GM18519 (cell line): ENCODE measurements around the gene PLEKHG3.

Source experiments
- ATAC-seq: cut with Tn5 transposase; IDR thresholded peaks from one replicate; pipeline ENCODE4 v1.9.1; 2021; ENCODE audit warnings: mild to moderate bottlenecking, moderate library complexity; ENCODE audit not compliant: unreplicated experiment, low FRiP score

PLEKHG3 gene

DNA sequence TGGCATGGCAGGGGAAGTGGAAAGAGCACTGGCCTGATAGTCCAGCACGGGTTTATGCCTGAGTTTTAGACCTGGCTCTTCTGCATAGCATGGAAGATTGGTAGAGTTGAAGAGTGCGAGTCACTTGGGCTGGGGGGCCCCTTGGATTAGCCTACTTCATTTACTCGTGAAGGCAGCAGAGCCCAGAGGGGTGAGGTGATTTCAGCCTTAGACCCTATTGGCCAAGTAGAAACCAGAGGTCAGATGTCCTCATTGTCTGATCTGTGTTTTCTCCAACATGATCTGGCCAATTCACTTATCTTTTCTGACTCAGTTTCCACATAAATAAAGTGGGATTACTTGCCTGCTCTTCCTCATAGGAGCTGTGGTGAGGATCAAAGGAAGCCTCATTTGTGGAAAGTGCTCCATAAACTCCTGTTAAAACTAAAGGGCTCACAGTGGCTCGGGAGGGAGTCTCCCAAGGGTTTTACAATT is 1.9 kb downstream of the PLEKHG3 start:
- ATAC-seq: no peak

DNA sequence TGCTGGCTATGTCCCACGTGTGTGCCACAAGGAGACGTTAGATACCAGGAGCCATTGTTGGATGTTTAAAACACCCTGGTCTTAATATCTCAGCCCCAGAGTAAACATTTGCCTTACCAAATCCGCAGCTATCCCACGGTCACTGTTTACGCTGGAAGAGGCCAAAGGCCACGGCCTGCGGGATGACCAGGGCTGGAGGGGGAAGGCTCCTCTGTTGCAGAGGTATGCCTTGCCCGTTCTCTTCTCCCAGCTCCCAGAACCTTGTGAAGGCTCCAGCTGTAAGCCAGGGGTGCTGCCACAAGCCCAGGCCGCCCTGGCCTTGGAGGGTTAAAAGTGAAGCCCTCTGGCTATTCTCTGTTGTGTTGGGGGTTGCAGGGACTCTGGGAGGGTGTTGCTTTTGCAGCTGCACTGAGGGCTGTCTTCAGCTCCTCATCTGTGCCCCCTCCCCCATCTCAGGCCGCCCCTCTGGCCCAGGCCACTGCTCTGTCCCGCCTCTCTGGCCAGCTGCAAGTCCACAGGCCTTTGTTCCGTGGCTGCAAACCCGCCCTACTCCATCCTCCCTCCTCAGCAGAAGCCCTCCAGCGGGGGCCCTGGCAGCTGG is 2.5 kb downstream of the PLEKHG3 start:
- no peak for ATAC-seq

DNA sequence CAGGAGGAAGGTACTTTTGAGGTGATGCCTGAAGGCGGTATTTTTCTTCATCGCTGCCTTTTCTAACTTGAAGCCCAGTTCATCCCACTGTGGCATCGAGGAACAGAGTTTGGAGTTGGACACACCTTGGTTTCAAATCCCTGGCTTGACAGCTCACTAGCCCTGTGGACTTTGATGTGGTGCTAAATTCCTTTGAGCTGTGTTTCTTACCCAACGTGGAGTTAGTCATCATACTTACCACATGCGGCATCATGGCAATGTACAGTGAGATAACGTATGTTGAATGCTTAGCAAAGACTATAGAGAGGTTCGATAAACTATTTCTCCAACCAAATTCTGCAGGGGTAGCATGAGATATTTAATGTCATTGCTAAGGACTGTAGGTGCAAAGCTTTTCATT is 3.4 kb downstream of the PLEKHG3 start:
- ATAC-seq: no peak

DNA sequence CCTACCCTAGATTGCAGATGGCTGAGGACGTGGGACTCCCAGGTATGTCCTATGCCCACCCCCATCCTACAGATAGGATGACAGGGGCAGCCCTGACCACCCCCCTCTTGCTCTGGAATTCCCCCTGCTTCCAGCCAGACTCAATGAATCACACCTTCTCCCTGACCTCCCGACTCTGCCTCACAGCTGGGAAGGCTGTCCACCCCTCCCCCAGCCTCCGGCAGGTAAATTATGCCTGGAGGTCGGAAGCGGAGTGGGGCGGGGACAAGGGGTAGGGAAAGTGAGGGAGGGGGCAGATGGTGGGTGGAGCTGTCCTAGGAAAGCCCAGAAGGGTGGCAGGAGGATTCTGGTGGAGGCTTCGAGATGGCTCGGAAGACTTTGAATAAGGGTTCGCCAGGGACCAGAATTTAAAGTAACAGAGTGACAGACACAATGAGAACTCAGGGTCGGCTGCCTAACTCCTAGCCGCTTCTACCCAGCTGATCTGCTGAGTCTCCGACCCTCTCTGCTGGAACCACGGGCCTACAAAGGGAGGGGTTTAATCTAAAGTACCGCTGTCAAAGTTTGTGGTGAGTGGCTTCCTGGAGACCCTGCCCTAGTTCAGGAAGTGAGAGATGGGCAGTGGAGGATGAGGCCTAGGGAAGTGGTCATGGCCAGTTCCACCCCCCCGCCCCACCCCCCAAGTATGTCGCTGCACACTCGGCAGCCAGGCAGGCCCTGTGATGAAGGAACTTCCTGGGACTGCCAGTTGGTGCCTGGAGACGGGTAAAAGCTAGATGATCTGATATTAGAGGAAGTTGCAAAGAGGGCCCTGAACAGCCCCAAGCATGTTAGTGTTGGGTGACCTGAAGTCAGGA is 4.2 kb downstream of the PLEKHG3 start:
- no peak for ATAC-seq

DNA sequence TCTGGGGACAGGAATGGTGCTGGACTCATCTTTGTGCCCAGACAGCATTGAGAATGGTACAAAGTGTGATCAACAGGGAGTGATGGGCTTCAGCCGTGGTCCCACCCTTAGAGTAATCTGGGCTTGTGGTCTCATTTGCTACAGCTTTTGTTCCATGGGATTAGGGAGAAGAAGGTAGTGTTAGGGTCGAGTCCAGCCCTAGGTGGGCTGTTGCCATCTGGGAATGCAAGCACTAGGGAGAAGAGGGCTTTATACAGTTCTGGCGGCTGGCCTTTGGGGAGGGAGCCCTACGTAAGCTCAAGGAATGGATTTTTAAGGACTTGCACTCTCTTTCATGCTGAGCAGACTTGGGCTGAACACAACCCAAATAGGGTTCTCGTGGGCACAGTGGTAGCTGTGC is 4.9 kb downstream of the PLEKHG3 start:
- no peak for ATAC-seq

DNA sequence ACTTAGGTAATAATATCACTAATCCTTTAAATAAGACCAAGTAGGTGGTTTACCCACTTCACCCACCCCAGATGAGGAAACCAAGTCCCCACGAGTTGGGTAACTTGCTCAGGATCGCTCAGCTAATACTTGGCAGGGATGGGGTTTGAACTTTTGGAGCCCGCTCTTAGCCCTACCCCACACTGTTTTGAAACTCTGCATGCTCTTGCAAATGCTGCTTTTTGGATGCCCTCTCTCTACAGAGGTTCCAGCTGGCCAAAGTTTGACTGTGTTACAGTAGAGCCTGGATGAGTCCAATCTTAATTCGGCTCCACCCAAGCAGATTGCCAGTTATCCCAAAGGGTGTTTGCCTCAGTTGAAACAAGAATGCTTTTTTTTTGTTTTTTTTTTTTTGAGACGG is 6.8 kb downstream of the PLEKHG3 start:
- ATAC-seq: no peak

DNA sequence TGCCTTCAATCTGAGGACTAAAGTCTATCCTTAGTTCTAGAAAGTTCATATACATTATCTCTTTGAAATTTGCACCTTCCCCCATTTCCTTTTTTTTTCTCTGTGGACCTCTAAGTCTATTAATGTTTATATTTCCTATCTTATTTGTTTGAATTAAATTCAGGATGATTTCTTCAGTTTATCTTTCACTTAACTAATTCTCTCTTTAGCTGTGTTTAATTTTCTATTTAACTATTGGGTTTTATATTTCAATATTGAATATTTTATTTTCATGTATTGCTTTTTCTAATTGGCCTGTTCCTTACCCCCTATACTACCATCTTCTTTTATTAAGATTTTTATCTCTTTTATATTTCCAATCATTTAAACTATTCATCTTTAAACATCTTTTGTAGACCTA is 9.5 kb downstream of the PLEKHG3 start:
- ATAC-seq: no peak

DNA sequence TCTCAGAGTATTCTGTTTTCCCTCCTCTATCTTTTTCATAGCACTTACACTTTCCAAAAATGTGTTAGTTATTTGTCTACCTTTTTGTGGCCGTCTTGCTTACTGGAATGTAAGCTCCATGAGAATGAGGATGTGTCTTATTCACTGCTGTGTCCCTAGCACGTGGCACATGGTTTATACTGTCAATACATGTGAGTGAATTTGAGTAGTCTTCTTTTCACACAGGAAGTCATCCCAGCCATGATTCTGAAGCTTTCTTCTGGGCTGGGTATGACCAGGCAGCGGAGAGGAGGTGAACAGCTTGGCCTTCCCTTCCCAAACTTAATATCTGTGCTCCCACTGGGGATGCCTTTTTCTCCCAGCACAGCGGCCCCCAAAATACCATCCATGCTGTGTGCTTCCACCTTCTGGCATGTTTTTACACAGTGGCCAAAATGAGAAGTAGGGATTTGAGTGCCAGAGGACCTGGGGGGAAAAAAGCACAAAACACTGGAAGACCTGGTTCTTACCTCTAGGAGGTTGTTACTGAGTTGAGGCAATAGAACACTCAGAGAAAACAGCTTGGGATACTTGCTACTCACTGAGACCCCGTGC is 10.3 kb downstream of the PLEKHG3 start:
- no peak for ATAC-seq

DNA sequence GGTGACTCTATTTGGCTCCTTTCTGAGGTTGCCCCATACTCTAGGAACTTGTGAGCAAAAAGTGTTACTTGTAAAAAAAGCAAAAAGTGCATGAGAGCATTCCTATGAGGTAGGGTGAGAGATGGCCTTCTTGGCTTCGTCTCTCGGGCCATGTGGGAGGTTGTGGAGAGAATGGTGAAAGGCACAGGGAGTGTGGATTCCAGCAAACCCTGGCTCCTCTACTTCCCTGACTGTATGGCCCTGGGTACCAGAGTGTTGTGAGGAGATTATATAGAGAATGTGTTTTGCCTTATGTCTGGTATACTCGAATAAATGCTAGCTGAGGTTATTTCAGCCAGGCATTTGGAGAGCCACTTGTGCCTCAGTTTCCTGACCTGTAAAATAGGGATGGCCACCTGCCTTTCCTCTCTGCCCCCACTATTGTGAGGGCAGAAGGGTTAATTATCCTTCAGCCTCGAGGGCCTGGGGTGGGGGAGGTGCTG is 11.0 kb downstream of the PLEKHG3 start:
- ATAC-seq: no peak

DNA sequence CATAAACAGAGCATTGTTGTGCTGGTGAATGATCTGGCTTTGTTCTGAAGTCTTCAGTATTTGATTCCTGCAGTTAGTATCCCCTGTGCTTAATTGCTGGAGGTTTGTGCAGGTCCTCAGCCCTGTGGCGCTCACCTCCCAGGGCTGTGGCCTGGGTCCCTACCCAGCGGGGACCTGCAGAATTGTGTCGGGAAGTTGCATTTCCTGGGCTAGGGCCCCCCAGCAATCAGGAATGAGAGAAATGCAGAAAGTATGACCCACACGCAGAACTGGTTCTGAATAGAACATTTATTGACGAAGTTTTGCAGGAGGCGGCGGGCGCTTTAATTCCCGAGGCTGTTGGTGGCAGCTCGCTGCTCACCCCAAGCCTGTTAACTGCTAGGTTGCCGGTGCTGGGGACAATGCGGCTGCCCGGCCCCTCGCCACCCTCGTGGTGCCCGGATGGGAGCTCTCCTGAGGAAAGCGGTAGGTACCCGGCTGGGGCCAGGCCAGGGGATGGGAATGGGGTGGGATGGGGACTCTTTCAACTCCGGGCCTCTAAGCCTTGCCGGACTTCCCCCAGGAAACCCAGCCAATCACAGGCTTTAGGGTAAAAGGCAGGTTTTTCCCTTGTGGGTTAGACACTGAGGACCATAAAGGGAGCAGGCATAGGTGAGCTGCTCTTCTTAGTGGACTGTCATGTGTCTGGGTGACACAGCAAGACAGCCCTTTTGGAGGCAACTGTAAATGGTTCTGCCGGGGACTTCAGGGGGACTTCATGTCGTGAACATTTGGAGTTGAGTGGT is 11.6 kb downstream of the PLEKHG3 start:
- ATAC-seq: no peak

DNA sequence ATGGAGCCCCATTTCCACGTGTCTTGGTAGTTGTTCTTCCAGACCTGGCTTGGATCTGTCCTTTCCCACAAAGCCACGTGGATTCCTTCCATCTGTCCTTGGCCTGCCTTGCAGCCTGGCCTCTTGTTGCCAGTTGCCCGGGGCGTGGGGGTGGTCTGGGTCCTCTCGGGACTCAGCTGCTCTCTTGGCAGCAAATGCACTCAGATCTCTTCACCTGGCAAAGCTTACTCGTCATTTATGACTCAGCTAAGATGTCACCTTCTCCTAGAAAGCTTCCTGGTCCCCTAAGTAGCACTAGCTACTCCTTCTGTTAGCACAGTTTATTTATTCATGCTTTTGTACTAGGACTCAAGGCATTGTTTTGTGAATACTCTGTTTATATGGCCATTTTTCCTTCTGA is 13.6 kb downstream of the PLEKHG3 start:
- no peak for ATAC-seq

DNA sequence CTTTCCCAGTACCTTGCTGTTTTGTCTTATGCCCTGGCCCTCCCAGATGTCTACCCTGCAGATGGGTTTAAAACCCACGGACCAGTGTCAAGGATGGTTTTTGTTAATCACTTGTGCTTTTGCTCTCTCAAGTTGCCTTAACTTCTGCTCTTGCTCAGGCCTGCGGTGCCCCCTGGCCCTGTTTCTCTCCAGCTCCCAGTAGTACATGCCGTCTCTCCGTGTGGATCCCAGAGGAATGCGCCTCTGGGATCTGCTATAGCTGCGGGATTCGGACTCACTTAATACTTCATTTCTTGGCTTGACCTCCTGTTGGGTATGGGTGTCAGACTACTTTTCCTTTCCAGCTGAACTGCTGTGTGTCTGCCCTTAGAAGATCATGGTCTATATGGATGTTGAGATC is 14.5 kb downstream of the PLEKHG3 start:
- ATAC-seq: no peak

DNA sequence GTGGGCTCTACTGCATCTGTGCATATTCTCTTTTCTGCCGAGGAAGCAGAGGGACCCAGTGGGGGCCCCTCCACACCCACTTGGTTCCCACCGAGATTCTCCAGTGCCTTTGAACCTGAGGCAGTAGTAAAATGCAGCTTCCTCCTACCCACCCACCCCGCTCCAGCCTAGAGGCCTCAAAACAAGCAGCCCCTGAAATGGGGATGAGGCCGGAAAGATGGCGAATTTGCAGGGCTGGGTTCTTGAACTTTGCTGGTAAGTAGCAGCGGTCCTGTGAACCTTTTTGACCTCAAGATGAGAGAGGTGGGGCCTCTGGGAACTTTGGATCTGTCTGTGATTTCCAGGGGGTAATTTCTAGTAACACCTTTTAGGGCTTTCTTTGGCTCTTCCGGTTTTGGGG is 15.4 kb downstream of the PLEKHG3 start:
- ATAC-seq: no peak

DNA sequence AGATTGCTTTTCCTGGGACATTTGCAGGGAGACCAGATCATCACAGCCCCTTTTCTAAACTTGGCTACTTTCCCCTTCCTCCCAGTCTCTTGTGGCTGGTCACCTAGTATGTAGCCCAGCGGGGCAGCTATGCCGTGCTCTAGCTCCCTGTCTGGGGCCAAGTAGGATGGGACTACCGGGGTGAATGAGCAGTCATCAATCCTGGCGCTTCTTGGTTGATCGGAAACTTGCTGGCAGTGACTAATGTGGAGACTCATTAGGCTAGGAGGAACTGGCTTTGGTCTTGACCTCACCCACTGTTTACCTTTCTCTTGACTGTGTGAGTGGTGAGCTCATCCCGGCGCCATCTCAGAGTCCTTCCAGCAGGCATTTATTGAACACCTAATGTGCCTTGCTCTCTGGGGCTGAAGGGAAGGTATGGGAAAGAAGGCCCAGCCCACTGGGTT is 15.9 kb downstream of the PLEKHG3 start:
- no peak for ATAC-seq

DNA sequence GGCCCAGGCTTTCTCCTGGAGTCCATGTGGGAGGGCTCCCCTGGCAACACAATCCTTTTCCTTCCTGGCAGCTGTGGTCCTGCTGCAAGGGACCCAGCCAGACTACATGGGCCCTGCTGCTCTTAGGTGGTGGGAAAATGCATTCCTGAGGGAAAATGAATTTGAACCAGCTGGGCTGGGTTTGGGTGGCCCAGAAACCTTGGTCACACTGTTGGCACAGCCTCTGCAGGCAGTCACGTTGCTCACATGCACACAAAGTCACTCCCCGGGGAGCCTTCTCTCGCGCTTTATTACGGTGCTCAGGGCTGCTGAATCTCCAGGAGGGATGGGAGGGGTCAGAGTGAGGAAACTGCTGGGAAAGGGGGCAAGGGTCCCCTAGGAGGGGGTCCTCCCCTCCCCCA is 17.2 kb downstream of the PLEKHG3 start:
- ATAC-seq: no peak

DNA sequence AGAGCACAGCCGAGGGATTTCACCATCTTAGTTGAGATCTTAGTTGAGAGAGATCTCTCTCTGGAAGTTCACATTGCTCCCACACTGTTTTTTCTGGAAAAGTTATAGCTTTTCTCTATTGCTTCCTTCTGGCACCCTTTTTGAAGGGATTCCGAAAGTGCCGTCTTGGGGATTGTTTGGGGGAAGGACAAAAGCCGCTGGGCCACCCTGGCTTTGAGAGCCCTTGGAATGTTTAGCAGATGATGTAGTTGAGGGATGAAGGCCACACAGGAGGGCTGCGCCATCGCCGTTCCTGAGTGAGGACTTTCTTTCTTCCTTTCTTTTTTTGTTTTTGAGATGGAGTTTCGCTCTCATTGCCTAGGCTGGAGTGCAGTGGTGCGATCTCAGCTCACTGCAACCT is 17.7 kb downstream of the PLEKHG3 start:
- ATAC-seq: no peak

DNA sequence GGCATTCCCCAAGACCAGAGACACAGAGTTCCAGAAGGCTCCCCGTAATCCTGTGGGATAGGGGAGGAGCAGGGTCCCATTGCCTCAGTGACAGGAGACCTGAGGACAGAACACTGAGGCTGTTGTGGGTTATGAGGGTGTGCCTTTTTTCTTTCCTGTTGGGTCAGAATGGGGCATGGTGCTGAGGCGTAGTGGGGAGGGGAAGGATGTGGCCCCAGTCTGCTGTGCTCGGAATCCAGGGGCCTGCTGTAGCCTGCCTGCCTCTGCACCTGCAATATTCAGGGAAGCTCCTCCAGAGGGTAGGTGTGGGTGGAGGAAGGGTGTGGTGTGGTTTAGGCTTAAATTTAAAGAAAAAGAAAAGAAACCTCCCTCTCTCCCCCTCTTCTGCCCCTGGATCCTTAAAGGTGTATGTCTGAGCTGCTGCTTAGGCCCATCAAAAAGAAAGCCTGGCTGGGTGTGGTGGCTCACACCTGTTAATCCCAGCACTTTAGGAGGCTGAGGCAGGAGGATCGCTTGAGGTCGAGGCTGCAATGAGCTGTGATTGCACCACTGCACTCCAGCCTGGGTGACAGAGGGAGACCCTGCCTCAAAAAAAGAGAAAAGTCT is 18.7 kb downstream of the PLEKHG3 start:
- no peak for ATAC-seq

DNA sequence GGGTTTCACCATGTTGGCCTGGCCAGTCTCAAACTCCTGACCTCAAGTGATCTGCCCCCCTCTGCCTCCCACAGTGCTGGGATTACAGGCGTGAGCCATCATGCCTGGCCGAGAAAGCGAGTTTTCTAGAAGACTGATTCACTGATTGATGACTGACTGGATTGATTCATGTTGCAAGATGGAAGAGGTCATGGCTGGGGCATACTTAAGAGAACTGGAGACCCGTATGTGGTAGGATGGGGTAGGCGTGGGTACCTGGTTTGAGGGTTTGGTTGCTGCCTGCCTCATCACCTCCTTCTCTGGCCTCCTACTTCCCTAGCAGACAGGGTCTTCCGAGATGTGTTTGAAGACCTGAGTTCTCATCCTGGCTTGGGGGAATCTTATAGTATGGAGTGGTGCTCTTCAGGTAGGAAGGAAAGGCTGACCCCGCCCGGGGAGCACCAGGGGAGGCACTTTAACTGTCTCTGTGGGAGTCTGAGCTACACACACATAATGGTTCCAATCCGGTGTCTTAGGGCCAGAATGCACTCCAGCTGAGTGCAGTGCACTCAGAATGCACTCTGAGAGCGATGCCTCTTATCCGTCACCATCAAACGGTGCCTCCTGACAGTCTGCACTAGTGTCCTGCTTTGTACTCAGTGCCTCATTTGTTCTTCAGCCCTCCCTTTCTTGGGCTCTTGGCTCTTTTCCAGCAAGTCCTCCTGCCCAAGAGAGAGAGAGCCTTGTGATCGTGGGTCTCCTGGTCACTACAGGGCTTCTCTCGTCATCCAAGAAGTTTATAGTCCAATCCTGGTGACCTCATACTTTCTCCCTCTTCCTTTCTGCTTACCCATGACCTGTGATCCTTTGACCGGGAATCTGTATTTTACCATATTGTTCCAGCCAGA is 19.7 kb downstream of the PLEKHG3 start:
- ATAC-seq: no peak

DNA sequence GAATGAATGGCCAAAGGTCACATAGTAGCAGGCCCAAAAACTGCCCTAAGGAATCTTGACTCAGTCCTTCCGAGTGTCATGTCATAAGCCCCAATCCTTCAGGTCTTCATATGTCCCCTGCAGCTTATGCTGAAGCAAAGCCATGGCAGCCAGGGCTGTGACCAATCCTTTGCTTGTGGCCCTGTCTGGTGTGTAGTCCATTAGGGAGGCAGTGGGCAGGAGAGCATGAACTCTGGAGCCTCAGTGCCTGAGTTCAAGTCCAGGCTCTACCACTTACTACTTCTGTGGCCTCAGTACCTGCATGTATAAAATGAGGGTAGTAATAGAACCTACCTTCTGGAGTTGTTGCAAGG is 20.3 kb downstream of the PLEKHG3 start:
- no peak for ATAC-seq
